ENCODE results near the gene ICAM1.
A peak's percentile ranks its signal among the peaks of the same experiment; 100 is the strongest.

Gene ICAM1

DNA sequence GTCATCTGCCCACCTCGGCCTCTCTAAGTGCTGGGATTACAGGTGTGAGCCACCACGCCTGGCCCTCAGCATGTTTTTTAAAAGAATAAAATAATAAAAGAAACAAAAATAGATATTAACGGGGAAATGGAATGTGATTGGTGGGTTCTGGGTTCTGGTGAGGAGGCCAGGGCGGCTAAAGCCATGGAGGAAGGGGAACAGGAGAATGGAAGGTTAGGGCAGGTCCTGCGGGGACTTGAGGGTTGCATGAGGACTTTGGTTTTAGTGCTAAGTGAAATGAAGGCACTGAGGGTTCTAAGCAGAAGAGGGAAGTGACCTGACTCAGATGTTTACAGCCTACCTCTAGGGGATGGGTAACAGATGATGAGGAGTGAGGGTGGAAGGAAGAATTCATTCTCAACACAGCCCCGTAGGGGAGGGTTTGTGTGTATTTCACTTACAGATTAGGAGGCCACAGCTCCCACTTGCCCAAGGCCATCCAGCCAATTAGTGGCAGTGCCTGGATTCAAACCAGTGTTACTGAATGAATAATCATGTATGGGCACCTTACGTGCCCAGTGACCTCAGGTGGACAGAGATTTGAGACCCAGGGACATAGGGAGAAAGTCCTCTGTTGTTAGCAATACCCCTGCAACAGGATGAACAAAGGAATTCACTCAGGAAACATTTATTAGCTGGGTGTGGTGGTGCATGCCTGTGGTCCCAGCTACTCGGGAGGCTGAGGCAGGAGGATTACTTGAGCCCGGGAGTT lies 25.6 kb upstream of the ICAM1 start:
- no peaks in the 10 kb centered on the region for H3K27me3 ChIP-seq (replicated peaks; ENCODE audit: control insufficient read depth, insufficient read depth, low read length)

DNA sequence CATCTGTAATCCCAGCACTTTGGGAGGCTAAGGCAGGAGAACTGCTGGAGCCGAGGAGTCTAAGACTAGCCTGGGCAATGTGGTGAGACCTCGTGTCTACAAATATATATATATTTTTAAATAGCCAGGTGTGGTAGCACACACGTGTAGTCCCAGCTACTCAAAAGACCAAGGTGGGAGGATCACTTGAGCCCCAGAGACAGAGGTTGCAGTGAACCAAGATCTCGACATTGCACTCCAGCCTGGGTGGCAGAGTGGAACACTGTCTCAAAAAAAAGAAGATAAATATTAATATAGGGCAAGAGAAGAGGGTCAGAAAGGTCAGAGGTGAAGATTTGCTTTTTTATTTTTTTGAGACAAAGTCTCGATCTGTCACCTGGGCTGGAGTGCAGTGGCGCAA lies 24.4 kb upstream of the ICAM1 start:
- Histone ChIP-seq H3K9ac (ENCODE audit: low read length) (no peak overlapping the region), H3K4me3 (ENCODE audit: low read length) (no peak overlapping the region), H3K9me3 (ENCODE audit: control insufficient read depth, low read length) (no peaks in the 10 kb centered on the region), H3K36me3 (ENCODE audit: control insufficient read depth, insufficient read depth, low read length, severe bottlenecking) (no peaks in the 10 kb centered on the region), H3K27me3 (replicated peaks; ENCODE audit: control insufficient read depth, insufficient read depth, low read length) (no peaks in the 10 kb centered on the region), H3K4me1 (ENCODE audit: control insufficient read depth, insufficient read depth, low read length) (peaks cover 10% of the 10 kb centered on the region)
- no peak for DNase-seq (ENCODE audit: low read depth)

More for the DNA sequence above, 25.6 kb upstream of the ICAM1 start:
- Histone ChIP-seq H3K36me3 (ENCODE audit: control insufficient read depth, insufficient read depth, low read length, severe bottlenecking) (no peaks in the 10 kb centered on the region), H3K9ac (ENCODE audit: low read length) (peak overlapping the region; percentile 8), H3K4me1 (ENCODE audit: control insufficient read depth, insufficient read depth, low read length) (peaks cover 10% of the 10 kb centered on the region), H3K4me3 (ENCODE audit: low read length) (no peak overlapping the region), H3K9me3 (ENCODE audit: control insufficient read depth, low read length) (no peaks in the 10 kb centered on the region)
- DNase-seq (ENCODE audit: low read depth) = no peak

DNA sequence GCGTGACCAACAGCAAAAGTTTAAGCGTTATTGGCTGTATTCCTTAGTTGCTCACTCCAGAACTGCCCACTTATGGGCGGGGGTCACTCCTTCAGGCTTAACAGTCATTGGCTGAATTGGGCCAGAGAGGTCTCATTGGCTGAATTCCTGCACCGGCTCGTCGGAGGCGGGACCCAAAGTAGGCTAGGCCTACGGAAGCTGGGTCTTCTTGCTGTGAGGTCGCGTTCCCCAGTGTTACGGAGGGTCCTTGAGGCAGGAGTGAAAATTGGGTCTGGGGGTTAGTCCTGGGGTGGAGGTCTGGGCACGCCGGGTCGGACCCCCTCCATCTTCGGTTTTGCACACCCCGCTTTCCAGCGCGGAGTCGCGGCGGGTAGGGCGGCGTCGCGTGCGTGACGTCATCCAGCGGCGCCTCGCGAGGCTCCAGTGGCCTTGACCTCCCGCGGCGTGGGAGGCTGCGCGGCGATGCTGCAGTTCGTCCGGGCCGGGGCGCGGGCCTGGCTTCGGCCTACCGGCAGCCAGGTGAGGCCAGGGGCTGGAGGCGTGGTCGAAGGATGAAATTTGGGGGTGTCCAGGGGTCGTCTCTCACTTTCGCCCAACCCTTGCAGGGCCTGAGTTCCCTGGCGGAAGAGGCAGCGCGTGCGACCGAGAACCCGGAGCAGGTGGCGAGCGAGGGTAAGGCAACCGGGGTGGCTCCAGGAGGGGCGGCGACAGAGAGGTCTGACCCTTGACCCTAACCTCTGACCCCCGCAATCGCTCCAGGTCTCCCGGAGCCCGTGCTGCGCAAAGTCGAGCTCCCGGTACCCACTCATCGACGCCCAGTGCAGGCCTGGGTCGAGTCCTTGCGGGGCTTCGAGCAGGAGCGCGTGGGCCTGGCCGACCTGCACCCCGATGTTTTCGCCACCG lies 18.9 kb upstream of the ICAM1 start, which contains the start of gene MRPL4:
TSS of gene MRPL4 (plus strand) at position 423 of the 903 bp plus-strand sequence. CDS start at position 463, 40 bp downstream.
- peaks cover 7% of the 10 kb centered on the region for H3K4me1 ChIP-seq (ENCODE audit: control insufficient read depth, insufficient read depth, low read length)
- no peaks in the 10 kb centered on the region for H3K9me3 ChIP-seq (ENCODE audit: control insufficient read depth, low read length)
- peaks cover 32% of the 10 kb centered on the region for H3K36me3 ChIP-seq (ENCODE audit: control insufficient read depth, insufficient read depth, low read length, severe bottlenecking)
- H3K9ac ChIP-seq (ENCODE audit: low read length) = peak within 1 kb of the TSS; percentile 96
- H3K27me3 ChIP-seq (replicated peaks; ENCODE audit: control insufficient read depth, insufficient read depth, low read length) = no peaks in the 10 kb centered on the region
- H3K4me3 ChIP-seq (ENCODE audit: low read length) = peak within 1 kb of the TSS; percentile 99
- DNase-seq (ENCODE audit: low read depth) = peak; percentile 99

DNA sequence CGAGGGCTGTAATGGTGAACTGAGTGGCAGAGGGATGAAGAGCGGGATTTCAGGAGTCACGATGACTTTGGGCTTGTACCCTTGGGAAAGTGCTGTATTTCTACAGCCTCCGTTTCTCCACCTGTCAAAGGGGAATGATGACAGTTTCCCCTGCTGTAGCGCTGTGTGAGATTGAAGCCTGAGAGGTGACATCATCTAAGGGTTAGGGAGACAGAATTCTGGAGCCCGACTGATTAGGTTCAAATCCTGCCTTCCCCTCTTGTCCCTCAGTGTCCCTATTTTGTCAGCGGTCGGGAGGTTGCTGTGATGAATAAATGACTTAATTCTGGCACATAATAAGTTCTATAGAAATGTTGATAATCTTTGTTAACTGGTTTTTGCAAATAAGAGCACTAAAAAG lies 18.2 kb upstream of the ICAM1 start:
- Histone ChIP-seq H3K9me3 (ENCODE audit: control insufficient read depth, low read length) (no peaks in the 10 kb centered on the region), H3K36me3 (ENCODE audit: control insufficient read depth, insufficient read depth, low read length, severe bottlenecking) (peaks cover 38% of the 10 kb centered on the region), H3K27me3 (replicated peaks; ENCODE audit: control insufficient read depth, insufficient read depth, low read length) (no peaks in the 10 kb centered on the region), H3K9ac (ENCODE audit: low read length) (peak overlapping the region; percentile 96), H3K4me3 (ENCODE audit: low read length) (peak overlapping the region; percentile 99), H3K4me1 (ENCODE audit: control insufficient read depth, insufficient read depth, low read length) (peaks cover 7% of the 10 kb centered on the region)
- DNase-seq (ENCODE audit: low read depth) = no peak

DNA sequence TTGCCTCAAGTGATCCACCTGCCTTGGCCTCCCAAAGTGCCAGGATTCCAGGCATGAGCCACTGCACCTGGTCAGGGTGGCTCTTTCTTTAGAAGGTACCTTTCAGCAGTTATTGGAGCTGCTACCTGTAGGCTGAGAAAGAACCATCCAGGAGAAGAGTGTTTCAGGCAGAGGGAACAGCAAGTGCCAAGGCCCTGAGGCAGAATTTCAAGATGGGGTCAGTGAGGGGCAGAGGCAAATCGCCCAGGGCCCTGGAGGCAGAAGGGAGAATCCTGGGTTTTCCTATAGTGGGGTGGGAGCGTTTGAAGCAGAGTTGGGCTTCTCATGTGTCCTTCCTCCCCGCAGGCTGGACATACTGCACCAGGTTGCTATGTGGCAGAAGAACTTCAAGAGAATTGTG lies 16.7 kb upstream of the ICAM1 start:
- no peak overlapping the region for H3K4me3 ChIP-seq (ENCODE audit: low read length)
- H3K36me3 ChIP-seq (ENCODE audit: control insufficient read depth, insufficient read depth, low read length, severe bottlenecking) = peaks cover 49% of the 10 kb centered on the region
- no peak for DNase-seq (ENCODE audit: low read depth)
- H3K9ac ChIP-seq (ENCODE audit: low read length) = no peak overlapping the region
- H3K4me1 ChIP-seq (ENCODE audit: control insufficient read depth, insufficient read depth, low read length) = peaks cover 7% of the 10 kb centered on the region
- H3K27me3 ChIP-seq (replicated peaks; ENCODE audit: control insufficient read depth, insufficient read depth, low read length) = no peaks in the 10 kb centered on the region
- H3K9me3 ChIP-seq (ENCODE audit: control insufficient read depth, low read length) = no peaks in the 10 kb centered on the region

DNA sequence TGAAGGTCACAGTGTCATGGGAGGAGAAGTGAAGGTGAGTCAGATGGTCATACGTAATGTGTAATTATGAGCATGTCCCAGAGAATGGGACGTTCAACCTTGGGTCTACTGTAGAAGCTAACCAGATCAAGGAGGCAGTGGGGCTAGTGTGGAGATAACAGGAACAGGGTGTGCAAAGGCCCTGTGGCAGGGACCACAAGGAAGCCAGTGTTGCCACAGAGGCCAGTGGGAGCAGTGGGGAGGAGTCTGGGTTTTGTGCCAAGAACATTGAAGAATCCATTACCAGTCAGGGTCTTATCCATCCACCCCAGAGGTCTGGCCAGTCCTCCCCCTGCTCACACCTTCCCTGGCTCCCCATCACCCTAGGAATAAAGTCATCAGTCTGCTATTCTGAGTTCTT lies 15.6 kb upstream of the ICAM1 start:
- no peak for DNase-seq (ENCODE audit: low read depth)
- H3K9ac ChIP-seq (ENCODE audit: low read length) = no peak overlapping the region
- H3K4me1 ChIP-seq (ENCODE audit: control insufficient read depth, insufficient read depth, low read length) = peaks cover 7% of the 10 kb centered on the region
- H3K36me3 ChIP-seq (ENCODE audit: control insufficient read depth, insufficient read depth, low read length, severe bottlenecking) = peaks cover 58% of the 10 kb centered on the region
- no peak overlapping the region for H3K4me3 ChIP-seq (ENCODE audit: low read length)
- no peaks in the 10 kb centered on the region for H3K27me3 ChIP-seq (replicated peaks; ENCODE audit: control insufficient read depth, insufficient read depth, low read length)
- no peaks in the 10 kb centered on the region for H3K9me3 ChIP-seq (ENCODE audit: control insufficient read depth, low read length)

DNA sequence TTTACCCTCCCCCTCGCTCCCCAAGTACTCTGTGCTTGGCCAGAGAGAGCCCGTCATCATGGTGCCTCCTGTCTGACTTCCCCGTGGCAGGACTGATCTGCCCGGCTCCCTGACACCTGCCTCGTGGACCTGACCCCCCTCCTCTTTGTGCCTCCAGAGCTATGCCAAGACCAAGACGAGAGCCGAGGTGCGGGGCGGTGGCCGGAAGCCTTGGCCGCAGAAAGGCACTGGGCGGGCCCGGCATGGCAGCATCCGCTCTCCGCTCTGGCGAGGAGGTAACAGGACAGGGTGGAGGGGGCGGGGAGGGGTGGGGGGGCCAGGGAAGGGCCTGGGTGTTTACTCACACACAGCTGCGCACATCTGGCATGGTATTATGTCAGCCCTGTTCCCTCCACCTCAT lies 14.4 kb upstream of the ICAM1 start:
- peaks cover 58% of the 10 kb centered on the region for H3K36me3 ChIP-seq (ENCODE audit: control insufficient read depth, insufficient read depth, low read length, severe bottlenecking)

DNA sequence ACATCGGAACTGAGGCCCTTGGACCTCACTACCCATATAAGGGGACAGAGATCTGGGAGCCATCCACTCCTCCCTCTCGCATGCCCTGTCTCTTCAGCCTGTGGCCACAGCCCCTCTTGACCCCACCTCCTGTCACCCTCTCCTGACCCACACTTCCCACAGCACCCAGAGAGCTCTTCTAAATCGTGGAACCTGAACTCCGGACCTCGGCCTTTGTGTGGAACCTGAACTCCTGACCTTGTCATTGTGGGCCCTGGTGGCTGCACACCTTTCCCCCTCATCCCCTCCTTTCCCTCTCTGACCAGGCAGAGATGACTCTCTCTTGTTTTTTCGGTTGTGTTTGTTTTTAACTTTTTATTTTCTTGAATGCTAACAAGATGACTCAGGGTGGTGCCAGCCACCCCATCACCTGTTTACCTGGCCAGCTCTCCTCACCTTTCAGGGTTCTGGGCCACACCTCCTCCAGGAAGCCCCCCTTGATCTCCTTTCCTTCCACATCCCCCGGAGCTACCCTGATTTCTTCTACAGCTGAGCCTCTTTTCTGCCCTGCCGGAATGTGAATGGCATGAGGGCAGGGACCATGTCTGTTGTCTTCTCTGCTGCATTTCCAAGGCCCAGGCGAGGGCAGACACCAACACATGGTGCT lies 13.8 kb upstream of the ICAM1 start:
- Histone ChIP-seq H3K27me3 (replicated peaks; ENCODE audit: control insufficient read depth, insufficient read depth, low read length) (no peaks in the 10 kb centered on the region), H3K9me3 (ENCODE audit: control insufficient read depth, low read length) (no peaks in the 10 kb centered on the region), H3K4me3 (ENCODE audit: low read length) (no peak overlapping the region), H3K4me1 (ENCODE audit: control insufficient read depth, insufficient read depth, low read length) (peaks cover 7% of the 10 kb centered on the region), H3K9ac (ENCODE audit: low read length) (no peak overlapping the region), H3K36me3 (ENCODE audit: control insufficient read depth, insufficient read depth, low read length, severe bottlenecking) (peaks cover 58% of the 10 kb centered on the region)
- DNase-seq (ENCODE audit: low read depth) = no peak

More for the DNA sequence above, 14.4 kb upstream of the ICAM1 start:
- DNase-seq (ENCODE audit: low read depth) = no peak
- H3K4me1 ChIP-seq (ENCODE audit: control insufficient read depth, insufficient read depth, low read length) = peaks cover 7% of the 10 kb centered on the region
- no peak overlapping the region for H3K9ac ChIP-seq (ENCODE audit: low read length)
- no peaks in the 10 kb centered on the region for H3K27me3 ChIP-seq (replicated peaks; ENCODE audit: control insufficient read depth, insufficient read depth, low read length)
- H3K4me3 ChIP-seq (ENCODE audit: low read length) = no peak overlapping the region
- H3K9me3 ChIP-seq (ENCODE audit: control insufficient read depth, low read length) = no peaks in the 10 kb centered on the region

DNA sequence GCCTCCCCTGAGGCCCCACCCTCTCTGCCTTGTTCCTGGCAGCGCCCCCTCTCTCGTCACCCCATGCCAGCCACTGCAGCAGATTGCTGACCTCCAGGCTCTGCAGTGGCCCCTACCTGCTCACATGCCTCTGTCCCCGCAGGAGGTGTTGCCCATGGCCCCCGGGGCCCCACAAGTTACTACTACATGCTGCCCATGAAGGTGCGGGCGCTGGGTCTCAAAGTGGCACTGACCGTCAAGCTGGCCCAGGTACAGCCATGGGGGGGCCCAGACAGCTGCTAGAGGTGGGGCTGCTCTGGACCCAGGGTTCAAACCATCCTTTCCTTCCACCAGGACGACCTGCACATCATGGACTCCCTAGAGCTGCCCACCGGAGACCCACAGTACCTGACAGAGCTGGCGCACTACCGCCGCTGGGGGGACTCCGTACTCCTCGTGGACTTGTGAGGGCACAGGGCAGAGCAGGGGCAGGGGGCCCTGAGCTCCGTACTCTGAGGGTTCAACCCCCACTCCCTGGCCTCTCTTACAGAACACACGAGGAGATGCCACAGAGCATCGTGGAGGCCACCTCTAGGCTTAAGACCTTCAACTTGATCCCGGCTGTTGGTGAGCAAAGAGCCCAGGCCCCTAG lies 12.7 kb upstream of the ICAM1 start:
- peaks cover 58% of the 10 kb centered on the region for H3K36me3 ChIP-seq (ENCODE audit: control insufficient read depth, insufficient read depth, low read length, severe bottlenecking)
- no peaks in the 10 kb centered on the region for H3K27me3 ChIP-seq (replicated peaks; ENCODE audit: control insufficient read depth, insufficient read depth, low read length)
- DNase-seq (ENCODE audit: low read depth) = no peak
- no peak overlapping the region for H3K4me3 ChIP-seq (ENCODE audit: low read length)
- H3K4me1 ChIP-seq (ENCODE audit: control insufficient read depth, insufficient read depth, low read length) = no peaks in the 10 kb centered on the region
- H3K9me3 ChIP-seq (ENCODE audit: control insufficient read depth, low read length) = no peaks in the 10 kb centered on the region
- H3K9ac ChIP-seq (ENCODE audit: low read length) = no peak overlapping the region

DNA sequence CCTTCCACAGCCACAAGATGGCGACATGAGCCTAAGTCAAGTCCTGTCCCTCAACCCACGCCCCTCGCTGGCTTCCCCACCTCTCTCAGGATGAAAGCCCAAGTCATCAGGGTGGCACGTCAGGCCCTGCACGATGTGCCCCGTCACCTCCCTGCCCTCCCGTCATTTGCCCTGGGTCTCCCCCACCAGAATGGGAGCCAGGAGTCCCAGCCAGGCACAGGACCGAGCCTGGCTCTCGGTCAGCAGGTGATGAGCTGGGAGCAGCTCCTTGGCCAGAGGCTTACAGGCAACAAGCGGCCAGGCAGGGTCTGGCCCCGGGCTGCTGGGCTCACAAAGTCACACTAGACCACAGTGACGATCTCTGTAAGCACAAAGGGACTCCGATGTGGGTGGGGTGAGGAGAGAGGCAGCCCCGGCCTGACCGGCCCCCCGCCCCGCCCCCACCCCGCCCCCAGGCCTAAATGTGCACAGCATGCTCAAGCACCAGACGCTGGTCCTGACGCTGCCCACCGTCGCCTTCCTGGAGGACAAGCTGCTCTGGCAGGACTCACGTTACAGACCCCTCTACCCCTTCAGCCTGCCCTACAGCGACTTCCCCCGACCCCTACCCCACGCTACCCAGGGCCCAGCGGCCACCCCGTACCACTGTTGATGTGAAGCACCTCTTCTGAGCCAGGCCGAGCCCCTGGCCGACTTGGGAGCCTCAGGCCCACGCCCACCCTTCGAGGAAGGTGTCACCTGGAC lies 11.6 kb upstream of the ICAM1 start:
- no peak overlapping the region for H3K4me3 ChIP-seq (ENCODE audit: low read length)
- peaks cover 48% of the 10 kb centered on the region for H3K36me3 ChIP-seq (ENCODE audit: control insufficient read depth, insufficient read depth, low read length, severe bottlenecking)

More for the DNA sequence above, 11.6 kb upstream of the ICAM1 start:
- no peaks in the 10 kb centered on the region for H3K4me1 ChIP-seq (ENCODE audit: control insufficient read depth, insufficient read depth, low read length)
- no peaks in the 10 kb centered on the region for H3K27me3 ChIP-seq (replicated peaks; ENCODE audit: control insufficient read depth, insufficient read depth, low read length)
- peak; percentile 94 for DNase-seq (ENCODE audit: low read depth)
- H3K9me3 ChIP-seq (ENCODE audit: control insufficient read depth, low read length) = no peaks in the 10 kb centered on the region
- no peak overlapping the region for H3K9ac ChIP-seq (ENCODE audit: low read length)

Measured in adipocyte (in vitro differentiated cells).